ENCODE data around the gene BLOC1S4. TPM values are rescaled to one million over a fixed set of nuclear protein-coding genes. Genes with fewer than 3 reads are reported as not detected.

The BLOC1S4 gene
- total and polyA plus RNA-seq, 2 experiments from 2014 or later: 23.9 to 35.2 TPM

DNA sequence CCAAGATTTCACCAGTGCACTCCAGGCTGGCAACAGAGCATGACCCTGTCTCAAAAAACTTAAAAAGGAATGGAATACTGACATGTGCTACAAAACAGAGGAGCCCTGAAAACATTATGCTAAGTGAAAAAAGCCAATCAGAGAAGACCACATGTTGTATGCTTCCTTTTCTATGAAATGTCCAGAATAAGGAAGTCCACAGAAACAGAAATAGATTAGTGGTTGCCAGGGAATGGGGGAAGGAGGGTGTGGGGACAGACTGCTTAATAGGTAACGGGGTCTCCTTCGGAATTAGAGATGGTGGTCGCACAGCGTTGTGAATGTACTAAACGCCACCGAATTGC lies 36.5 kb downstream of the BLOC1S4 start:
- Mint-ChIP-seq H3K27me3 (ENCODE audit: insufficient read depth, low read depth, poor library complexity) (no peaks in the 10 kb centered on the region), H3K36me3 (ENCODE audit: low read depth) (no peaks in the 10 kb centered on the region), H3K4me1 (peaks cover 4% of the 10 kb centered on the region; the same call in 2 of the 3 replicates), H3K27ac (no peak overlapping the region), H3K4me3 (no peak overlapping the region), H3K9me3 (no peaks in the 10 kb centered on the region)
- TF ChIP-seq EZH2phosphoT487 (IDR thresholded peaks at IDR 0.05; ENCODE audit: unreplicated experiment) (no peak), NANOG (IDR thresholded peaks at IDR 0.05; ENCODE audit: borderline replicate concordance) (no peak)
- Histone ChIP-seq H3K4me1 (ENCODE audit: insufficient read depth) (no peaks in the 10 kb centered on the region), H3F3A (replicated peaks; ENCODE audit: low read depth) (no peaks in the 10 kb centered on the region), H3K27me3 (ENCODE audit: insufficient read depth) (no peaks in the 10 kb centered on the region), H3K4me3 (no peak overlapping the region), H3K27ac (ENCODE audit: low read depth) (no peak overlapping the region), H3K79me2 (replicated peaks; ENCODE audit: insufficient read depth) (no peaks in the 10 kb centered on the region), H4K20me1 (replicated peaks; ENCODE audit: insufficient read depth) (no peaks in the 10 kb centered on the region), H3K9me2 (ENCODE audit: insufficient read depth) (no peaks in the 10 kb centered on the region), H3K4me2 (no peak overlapping the region), H3K36me3 (ENCODE audit: insufficient read depth) (no peaks in the 10 kb centered on the region), H2AFZ (no peak overlapping the region)
- DNase-seq (ENCODE audit: low spot score) (no peak), ATAC-seq (no peak)

- no peaks in the 10 kb centered on the region for H3K36me3 Mint-ChIP-seq (ENCODE audit: low read depth)
- H3K27me3 Mint-ChIP-seq (ENCODE audit: insufficient read depth, low read depth, poor library complexity): no peaks in the 10 kb centered on the region
- no peak overlapping the region for H3K27ac Mint-ChIP-seq
- DNase-seq (ENCODE audit: low spot score) (no peak), ATAC-seq (peak; percentile 47)
- Histone ChIP-seq H4K20me1 (replicated peaks; ENCODE audit: insufficient read depth) (no peaks in the 10 kb centered on the region), H3K79me2 (replicated peaks; ENCODE audit: insufficient read depth) (no peaks in the 10 kb centered on the region), H3K36me3 (ENCODE audit: insufficient read depth) (no peaks in the 10 kb centered on the region), H3F3A (replicated peaks; ENCODE audit: low read depth) (no peaks in the 10 kb centered on the region), H3K27me3 (ENCODE audit: insufficient read depth) (no peaks in the 10 kb centered on the region), H3K4me3 (no peak overlapping the region), H3K4me1 (ENCODE audit: insufficient read depth) (no peaks in the 10 kb centered on the region), H3K4me2 (no peak overlapping the region), H3K27ac (ENCODE audit: low read depth) (no peak overlapping the region), H2AFZ (peak overlapping the region; percentile 83; the same call in 1 of the 2 replicates), H3K9me2 (ENCODE audit: insufficient read depth) (no peaks in the 10 kb centered on the region)
- H3K4me1 Mint-ChIP-seq: peaks cover 4% of the 10 kb centered on the region; the same call in 2 of the 3 replicates
- no peaks in the 10 kb centered on the region for H3K9me3 Mint-ChIP-seq
- H3K4me3 Mint-ChIP-seq: no peak overlapping the region
- TF ChIP-seq, protein P1, sequence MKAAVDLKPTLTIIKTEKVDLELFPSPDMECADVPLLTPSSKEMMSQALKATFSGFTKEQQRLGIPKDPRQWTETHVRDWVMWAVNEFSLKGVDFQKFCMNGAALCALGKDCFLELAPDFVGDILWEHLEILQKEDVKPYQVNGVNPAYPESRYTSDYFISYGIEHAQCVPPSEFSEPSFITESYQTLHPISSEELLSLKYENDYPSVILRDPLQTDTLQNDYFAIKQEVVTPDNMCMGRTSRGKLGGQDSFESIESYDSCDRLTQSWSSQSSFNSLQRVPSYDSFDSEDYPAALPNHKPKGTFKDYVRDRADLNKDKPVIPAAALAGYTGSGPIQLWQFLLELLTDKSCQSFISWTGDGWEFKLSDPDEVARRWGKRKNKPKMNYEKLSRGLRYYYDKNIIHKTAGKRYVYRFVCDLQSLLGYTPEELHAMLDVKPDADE (IDR thresholded peaks at IDR 0.05): no peak
- no peak for TF ChIP-seq ZNF114 (CRISPR knock-in tag; IDR thresholded peaks at IDR 0.05)
- no peak for TF ChIP-seq ZNF331 (CRISPR knock-in tag; IDR thresholded peaks at IDR 0.05; ENCODE audit: low read depth)
- no peak for TF ChIP-seq CTCF (conservative IDR thresholded peaks at IDR 0.05; ENCODE audit: low read depth in 2 of 2)
- TF ChIP-seq, protein P2, sequence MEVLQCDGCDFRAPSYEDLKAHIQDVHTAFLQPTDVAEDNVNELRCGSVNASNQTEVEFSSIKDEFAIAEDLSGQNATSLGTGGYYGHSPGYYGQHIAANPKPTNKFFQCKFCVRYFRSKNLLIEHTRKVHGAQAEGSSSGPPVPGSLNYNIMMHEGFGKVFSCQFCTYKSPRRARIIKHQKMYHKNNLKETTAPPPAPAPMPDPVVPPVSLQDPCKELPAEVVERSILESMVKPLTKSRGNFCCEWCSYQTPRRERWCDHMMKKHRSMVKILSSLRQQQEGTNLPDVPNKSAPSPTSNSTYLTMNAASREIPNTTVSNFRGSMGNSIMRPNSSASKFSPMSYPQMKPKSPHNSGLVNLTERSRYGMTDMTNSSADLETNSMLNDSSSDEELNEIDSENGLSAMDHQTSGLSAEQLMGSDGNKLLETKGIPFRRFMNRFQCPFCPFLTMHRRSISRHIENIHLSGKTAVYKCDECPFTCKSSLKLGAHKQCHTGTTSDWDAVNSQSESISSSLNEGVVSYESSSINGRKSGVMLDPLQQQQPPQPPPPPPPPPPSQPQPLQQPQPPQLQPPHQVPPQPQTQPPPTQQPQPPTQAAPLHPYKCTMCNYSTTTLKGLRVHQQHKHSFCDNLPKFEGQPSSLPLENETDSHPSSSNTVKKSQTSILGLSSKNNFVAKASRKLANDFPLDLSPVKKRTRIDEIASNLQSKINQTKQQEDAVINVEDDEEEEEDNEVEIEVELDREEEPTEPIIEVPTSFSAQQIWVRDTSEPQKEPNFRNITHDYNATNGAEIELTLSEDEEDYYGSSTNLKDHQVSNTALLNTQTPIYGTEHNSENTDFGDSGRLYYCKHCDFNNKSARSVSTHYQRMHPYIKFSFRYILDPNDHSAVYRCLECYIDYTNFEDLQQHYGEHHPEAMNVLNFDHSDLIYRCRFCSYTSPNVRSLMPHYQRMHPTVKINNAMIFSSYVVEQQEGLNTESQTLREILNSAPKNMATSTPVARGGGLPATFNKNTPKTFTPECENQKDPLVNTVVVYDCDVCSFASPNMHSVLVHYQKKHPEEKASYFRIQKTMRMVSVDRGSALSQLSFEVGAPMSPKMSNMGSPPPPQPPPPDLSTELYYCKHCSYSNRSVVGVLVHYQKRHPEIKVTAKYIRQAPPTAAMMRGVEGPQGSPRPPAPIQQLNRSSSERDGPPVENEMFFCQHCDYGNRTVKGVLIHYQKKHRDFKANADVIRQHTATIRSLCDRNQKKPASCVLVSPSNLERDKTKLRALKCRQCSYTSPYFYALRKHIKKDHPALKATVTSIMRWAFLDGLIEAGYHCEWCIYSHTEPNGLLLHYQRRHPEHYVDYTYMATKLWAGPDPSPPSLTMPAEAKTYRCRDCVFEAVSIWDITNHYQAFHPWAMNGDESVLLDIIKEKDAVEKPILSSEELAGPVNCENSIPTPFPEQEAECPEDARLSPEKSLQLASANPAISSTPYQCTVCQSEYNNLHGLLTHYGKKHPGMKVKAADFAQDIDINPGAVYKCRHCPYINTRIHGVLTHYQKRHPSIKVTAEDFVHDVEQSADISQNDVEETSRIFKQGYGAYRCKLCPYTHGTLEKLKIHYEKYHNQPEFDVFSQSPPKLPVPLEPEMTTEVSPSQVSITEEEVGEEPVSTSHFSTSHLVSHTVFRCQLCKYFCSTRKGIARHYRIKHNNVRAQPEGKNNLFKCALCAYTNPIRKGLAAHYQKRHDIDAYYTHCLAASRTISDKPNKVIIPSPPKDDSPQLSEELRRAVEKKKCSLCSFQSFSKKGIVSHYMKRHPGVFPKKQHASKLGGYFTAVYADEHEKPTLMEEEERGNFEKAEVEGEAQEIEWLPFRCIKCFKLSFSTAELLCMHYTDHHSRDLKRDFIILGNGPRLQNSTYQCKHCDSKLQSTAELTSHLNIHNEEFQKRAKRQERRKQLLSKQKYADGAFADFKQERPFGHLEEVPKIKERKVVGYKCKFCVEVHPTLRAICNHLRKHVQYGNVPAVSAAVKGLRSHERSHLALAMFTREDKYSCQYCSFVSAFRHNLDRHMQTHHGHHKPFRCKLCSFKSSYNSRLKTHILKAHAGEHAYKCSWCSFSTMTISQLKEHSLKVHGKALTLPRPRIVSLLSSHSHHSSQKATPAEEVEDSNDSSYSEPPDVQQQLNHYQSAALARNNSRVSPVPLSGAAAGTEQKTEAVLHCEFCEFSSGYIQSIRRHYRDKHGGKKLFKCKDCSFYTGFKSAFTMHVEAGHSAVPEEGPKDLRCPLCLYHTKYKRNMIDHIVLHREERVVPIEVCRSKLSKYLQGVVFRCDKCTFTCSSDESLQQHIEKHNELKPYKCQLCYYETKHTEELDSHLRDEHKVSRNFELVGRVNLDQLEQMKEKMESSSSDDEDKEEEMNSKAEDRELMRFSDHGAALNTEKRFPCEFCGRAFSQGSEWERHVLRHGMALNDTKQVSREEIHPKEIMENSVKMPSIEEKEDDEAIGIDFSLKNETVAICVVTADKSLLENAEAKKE (CRISPR knock-in tag; IDR thresholded peaks at IDR 0.05): no peak
- TF ChIP-seq, protein P3, sequence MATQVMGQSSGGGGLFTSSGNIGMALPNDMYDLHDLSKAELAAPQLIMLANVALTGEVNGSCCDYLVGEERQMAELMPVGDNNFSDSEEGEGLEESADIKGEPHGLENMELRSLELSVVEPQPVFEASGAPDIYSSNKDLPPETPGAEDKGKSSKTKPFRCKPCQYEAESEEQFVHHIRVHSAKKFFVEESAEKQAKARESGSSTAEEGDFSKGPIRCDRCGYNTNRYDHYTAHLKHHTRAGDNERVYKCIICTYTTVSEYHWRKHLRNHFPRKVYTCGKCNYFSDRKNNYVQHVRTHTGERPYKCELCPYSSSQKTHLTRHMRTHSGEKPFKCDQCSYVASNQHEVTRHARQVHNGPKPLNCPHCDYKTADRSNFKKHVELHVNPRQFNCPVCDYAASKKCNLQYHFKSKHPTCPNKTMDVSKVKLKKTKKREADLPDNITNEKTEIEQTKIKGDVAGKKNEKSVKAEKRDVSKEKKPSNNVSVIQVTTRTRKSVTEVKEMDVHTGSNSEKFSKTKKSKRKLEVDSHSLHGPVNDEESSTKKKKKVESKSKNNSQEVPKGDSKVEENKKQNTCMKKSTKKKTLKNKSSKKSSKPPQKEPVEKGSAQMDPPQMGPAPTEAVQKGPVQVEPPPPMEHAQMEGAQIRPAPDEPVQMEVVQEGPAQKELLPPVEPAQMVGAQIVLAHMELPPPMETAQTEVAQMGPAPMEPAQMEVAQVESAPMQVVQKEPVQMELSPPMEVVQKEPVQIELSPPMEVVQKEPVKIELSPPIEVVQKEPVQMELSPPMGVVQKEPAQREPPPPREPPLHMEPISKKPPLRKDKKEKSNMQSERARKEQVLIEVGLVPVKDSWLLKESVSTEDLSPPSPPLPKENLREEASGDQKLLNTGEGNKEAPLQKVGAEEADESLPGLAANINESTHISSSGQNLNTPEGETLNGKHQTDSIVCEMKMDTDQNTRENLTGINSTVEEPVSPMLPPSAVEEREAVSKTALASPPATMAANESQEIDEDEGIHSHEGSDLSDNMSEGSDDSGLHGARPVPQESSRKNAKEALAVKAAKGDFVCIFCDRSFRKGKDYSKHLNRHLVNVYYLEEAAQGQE (IDR thresholded peaks at IDR 0.05; ENCODE audit: unreplicated experiment): no peak
- no peak for TF ChIP-seq POLR2AphosphoS5 (IDR thresholded peaks at IDR 0.05; ENCODE audit: low read depth)
- no peak for TF ChIP-seq JUNB (IDR thresholded peaks at IDR 0.05; ENCODE audit: unreplicated experiment)
These were observed 37.2 kb downstream of the BLOC1S4 start for GRCh38 chr4:6753103-6753560.

All from GM23338 (cell line).